HCT116 (cell line): ENCODE data around the gene PKD2. TPM values are rescaled to one million over a fixed set of nuclear protein-coding genes. Genes with fewer than 3 reads are reported as not detected.
"Not testable (repeated sequence)": the region's sequence is repeated elsewhere in the genome, so short reads cannot be mapped to it uniquely, and the experiment has no call there.

Experiments used
- ATAC-seq: fragments of 200-7000 bp; cut with Tn5 transposase; 2 replicates; pipeline ENCODE4 v1.9.1; 2020; ENCODE audit warnings: mild to moderate bottlenecking, moderate library complexity
- BruUV-seq: library from RNA; stranded (reverse); fragments of 400-500 nt; replicated peaks from 2 replicates; lab custom pipeline; 2021; lab: Mats Ljungman, UMichigan
- CTCF ChIA-PET: fragments of 300-600 bp; sonication (Branson Sonifier 250); formaldehyde crosslinking; loops from one replicate; lab custom pipeline; 2021; ENCODE audit warnings: antibody characterized with exemption; lab: Charles Lee
- POLR2A ChIA-PET: fragments of 300-600, 350-600 bp; sonication (Branson Sonifier 250); formaldehyde crosslinking; loops from one replicate; lab custom pipeline; 2021; ENCODE audit warnings: antibody characterized with exemption; lab: Charles Lee
- RAD21 ChIA-PET, 2 experiments: fragments of 300-600 bp; sonication (Branson Sonifier 250); formaldehyde crosslinking; loops; one replicate each; lab custom pipeline; 2023; ENCODE audit warnings: low total read pairs in 2 of 2; ENCODE audit not compliant: uncharacterized antibody in 2 of 2, unreplicated experiment in 2 of 2, low non-redundant PET in 1 of 2; lab: Charles Lee
- DNase-seq: peaks from one replicate; pipeline ENCODE4 v3.0.0-alpha.2; 2010; ENCODE audit warnings: low read depth, low spot score
- H2AFZ ChIP-seq: fragments of 200-600 bp; shearing (Covaris generic), sonication (generic); 2 replicates; pipeline ENCODE4 v1.6.1; 2017; ENCODE audit warnings: low read depth, mixed run types, mixed read lengths, antibody characterized with exemption, low read length; ENCODE audit not compliant: poor library complexity, severe bottlenecking
- H3K27ac ChIP-seq: 2 replicates; pipeline ENCODE4 v1.5.1; 2012; ENCODE audit warnings: low read depth, low read length
- H3K27me3 ChIP-seq: fragments of 200-600 bp; sonication (generic); 2 replicates; pipeline ENCODE4 v1.6.1; 2016; ENCODE audit warnings: mixed run types, low read length, mixed read lengths; ENCODE audit not compliant: insufficient read depth
- H3K36me3 ChIP-seq, 2 experiments: fragments of 200-500 bp in 1 of 2; fragments of 200-600 bp in 1 of 2; sonication (Bioruptor generic) in 1 of 2; sonication (generic) in 1 of 2; 2 replicates each; pipeline versions ENCODE4 v1.5.1 to v1.6.1; 2014 to 2016; ENCODE audit warnings: low read length in 2 of 2, inconsistent platforms in 1 of 2, mixed read lengths in 1 of 2, mixed run types in 1 of 2; ENCODE audit not compliant: insufficient read depth in 2 of 2, control insufficient read depth in 1 of 2
- H3K4me1 ChIP-seq, 2 experiments: fragments of 200-600 bp in 1 of 2; sonication (generic) in 1 of 2; 2 replicates each; pipeline versions ENCODE4 v1.5.1 to v1.6.1; 2012 to 2017; ENCODE audit warnings: low read length in 2 of 2, inconsistent platforms in 1 of 2, mild to moderate bottlenecking in 1 of 2, mixed read lengths in 1 of 2, mixed run types in 1 of 2, moderate library complexity in 1 of 2; ENCODE audit not compliant: insufficient read depth in 2 of 2, control insufficient read depth in 1 of 2
- H3K4me2 ChIP-seq: fragments of 200-600 bp; sonication (generic); 2 replicates; pipeline ENCODE4 v1.6.1; 2017; ENCODE audit warnings: mixed run types, low read length, mixed read lengths
- H3K4me3 ChIP-seq, 2 experiments: fragments of 200-600 bp in 1 of 2; sonication (generic) in 1 of 2; replicated peaks in 1 of 2; 2 replicates each; pipeline ENCODE4 v1.5.1; 2011 to 2016; ENCODE audit warnings: low read length in 2 of 2, control low read depth in 1 of 2, low read depth in 1 of 2, mild to moderate bottlenecking in 1 of 2, mixed read lengths in 1 of 2, mixed run types in 1 of 2
- H3K79me2 ChIP-seq: fragments of 200-600 bp; sonication (generic); 2 replicates; pipeline ENCODE4 v1.6.1; 2017; ENCODE audit warnings: mild to moderate bottlenecking, mixed run types, low read length, moderate library complexity, mixed read lengths; ENCODE audit not compliant: insufficient read depth
- H3K9ac ChIP-seq: fragments of 200-600 bp; sonication (generic); 2 replicates; pipeline ENCODE4 v1.6.1; 2016; ENCODE audit warnings: low read length, mixed read lengths
- H3K9me2 ChIP-seq: fragments of 200-600 bp; sonication (generic), shearing (Covaris generic); 2 replicates; pipeline ENCODE4 v1.6.1; 2017; ENCODE audit warnings: mixed run types, mild to moderate bottlenecking, moderate library complexity; ENCODE audit not compliant: insufficient read depth
- H3K9me3 ChIP-seq, 2 experiments: fragments of 200-500 bp in 1 of 2; fragments of 200-600 bp in 1 of 2; sonication (Bioruptor generic) in 1 of 2; sonication (generic) in 1 of 2; 2 replicates each; pipeline ENCODE4 v1.6.1; 2014 to 2017; ENCODE audit warnings: low read length in 2 of 2, mixed read lengths in 2 of 2, inconsistent platforms in 1 of 2, low read depth in 1 of 2, mild to moderate bottlenecking in 1 of 2, mixed run types in 1 of 2, moderate library complexity in 1 of 2; ENCODE audit not compliant: control insufficient read depth in 1 of 2, insufficient read depth in 1 of 2
- H4K20me1 ChIP-seq: fragments of 200-600 bp; sonication (generic), shearing (Covaris generic); 2 replicates; pipeline ENCODE4 v1.6.1; 2017; ENCODE audit warnings: mixed run types, mild to moderate bottlenecking, moderate library complexity; ENCODE audit not compliant: insufficient read depth
- POLR2AphosphoS5 ChIP-seq: IDR thresholded peaks from 2 replicates; pipeline ENCODE4 v1.6.1; 2011; ENCODE audit warnings: mild to moderate bottlenecking, low read depth, low read length, moderate library complexity
- SIN3A ChIP-seq: IDR thresholded peaks from 2 replicates; pipeline ENCODE4 v1.6.1; 2012; ENCODE audit warnings: low read depth
- TCF7L2 ChIP-seq: IDR thresholded peaks from 2 replicates; pipeline ENCODE4 v1.7.0; 2011; ENCODE audit warnings: borderline replicate concordance, inconsistent platforms; ENCODE audit not compliant: insufficient read depth, insufficient read length; ENCODE audit errors: extremely low read depth
- intact Hi-C: fragments of 100-400 bp; cut with micrococcal nuclease; formaldehyde crosslinking; loops from 2 replicates; pipeline ENCODE4 v1.10.0; 2022
- total RNA-seq: library from RNA; stranded (reverse); gene quantifications from one replicate; pipeline ENCODE4 v1.2.1, GENCODE V29; 2021; ENCODE audit not compliant: unreplicated experiment
- TF ChIP-seq, protein P1 (sequence below), 3 experiments: fragments of 200-600 bp in 1 of 3; sonication (generic) in 1 of 3; IDR thresholded peaks in 2 of 3; conservative IDR thresholded peaks in 1 of 3; 2 replicates each; pipeline ENCODE4 v1.5.1; 2012 to 2017; ENCODE audit warnings: low read depth in 2 of 3, low read length in 2 of 3, antibody characterized with exemption in 1 of 3, borderline replicate concordance in 1 of 3, control low read depth in 1 of 3, mild to moderate bottlenecking in 1 of 3, mixed read lengths in 1 of 3, mixed run types in 1 of 3, moderate library complexity in 1 of 3; ENCODE audit not compliant: insufficient read depth in 1 of 3
- TF ChIP-seq, protein P2 (sequence below): IDR thresholded peaks from 2 replicates; pipeline ENCODE4 v1.6.1; 2012

PKD2 gene
- total RNA-seq, 1 experiment from 2014 or later: 10.1 TPM

DNA sequence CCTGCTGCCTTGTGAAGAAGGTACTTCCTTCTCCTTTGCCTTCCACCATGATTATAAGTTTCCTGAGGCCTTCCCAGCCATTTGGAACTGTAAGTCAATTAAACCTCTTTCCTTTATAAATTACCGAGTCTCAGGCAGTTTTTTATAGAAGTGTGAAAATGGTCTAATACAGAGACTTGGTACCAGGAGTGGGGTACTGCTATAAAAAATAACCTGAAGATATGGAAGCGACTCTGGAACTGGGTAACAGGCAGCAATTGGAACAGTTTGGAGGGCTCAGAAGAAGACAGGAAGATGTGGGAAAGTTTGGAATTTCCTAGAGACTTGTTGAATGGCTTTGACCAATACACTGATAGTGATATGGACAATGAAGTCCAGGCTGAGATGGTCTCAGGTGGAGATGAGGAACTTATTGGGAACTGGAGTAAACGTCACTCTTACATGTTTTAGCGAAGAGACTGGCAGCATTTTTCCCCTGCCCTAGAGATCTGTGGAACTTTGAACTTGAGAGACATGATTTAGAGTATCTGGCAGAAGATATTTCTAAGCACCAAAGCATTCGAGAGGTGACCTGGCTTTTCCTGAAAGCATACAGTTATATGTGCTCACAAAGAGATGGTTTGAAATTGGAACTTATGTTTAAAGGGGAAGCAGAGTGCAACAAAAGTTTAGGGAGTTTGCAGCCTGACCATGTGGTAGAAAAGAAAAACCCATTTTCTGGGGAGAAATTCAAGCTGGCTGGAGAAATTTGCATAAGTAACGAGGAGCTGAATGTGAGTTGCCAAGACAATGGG lies 18.6 kb downstream of the PKD2 start:
- H3K4me1 ChIP-seq, H2AFZ ChIP-seq, H3K9me3 ChIP-seq, H3K27me3 ChIP-seq, DNase-seq, CTCF ChIA-PET, ATAC-seq, H3K36me3 ChIP-seq, H3K9me2 ChIP-seq, POLR2A ChIA-PET, H3K79me2 ChIP-seq, H4K20me1 ChIP-seq, H3K9ac ChIP-seq, H3K4me3 ChIP-seq, intact Hi-C loops, BruUV-seq, H3K4me2 ChIP-seq, RAD21 ChIA-PET, H3K27ac ChIP-seq: not testable (repeated sequence)

DNA sequence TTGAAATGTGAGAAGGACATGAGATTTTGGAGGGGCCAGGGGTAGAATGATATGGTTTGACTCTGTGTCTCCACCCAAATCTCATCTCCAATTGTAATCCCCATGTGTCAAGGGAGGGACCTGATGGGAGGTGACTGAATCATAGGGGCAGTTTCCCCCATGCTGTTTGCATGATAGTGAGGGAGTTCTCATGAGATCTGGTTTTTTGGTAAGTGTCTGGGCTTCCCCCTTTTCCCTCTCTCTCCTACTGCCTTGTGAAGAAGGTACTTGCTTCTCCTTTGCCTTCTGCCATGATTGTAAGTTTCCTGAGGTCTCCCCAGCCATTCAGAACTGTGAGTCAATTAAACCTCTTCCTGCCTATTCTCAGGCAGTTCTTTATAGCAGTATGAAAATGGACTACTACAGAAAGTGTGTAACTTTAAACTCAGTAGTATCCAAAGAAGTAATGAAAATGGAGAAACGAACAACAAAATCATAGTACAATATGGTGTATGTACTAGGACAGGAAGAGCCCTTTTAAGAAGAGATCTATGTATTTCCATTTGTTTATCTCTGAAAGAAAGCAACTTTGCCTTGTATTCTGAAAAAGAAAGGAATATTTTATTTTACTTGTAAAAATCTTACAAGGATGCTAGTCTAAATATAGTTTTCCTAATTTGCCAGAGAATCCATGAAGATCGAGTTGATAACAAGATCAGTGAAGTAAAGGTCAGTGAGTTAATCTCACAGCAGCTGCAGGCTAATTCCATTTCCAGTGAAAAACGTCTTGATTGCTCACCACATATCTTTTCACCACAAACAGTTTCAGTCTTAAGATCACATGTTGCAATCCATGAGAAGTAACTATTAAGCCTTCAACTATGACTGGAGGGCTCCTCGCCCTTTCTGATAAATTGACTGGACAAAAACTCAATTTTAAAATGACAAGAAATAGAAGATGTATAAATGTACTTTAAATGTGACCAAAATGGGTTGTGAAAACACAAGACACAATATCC lies 20.5 kb downstream of the PKD2 start:
- ChIA-PET POLR2A (no interaction called here), RAD21 (no interaction called here), CTCF (no interaction called here)
- H3K9ac ChIP-seq: no peak overlapping the region
- ATAC-seq (no peak), DNase-seq (no peak)
- BruUV-seq: no TSS peak
- TF ChIP-seq, protein P1, sequence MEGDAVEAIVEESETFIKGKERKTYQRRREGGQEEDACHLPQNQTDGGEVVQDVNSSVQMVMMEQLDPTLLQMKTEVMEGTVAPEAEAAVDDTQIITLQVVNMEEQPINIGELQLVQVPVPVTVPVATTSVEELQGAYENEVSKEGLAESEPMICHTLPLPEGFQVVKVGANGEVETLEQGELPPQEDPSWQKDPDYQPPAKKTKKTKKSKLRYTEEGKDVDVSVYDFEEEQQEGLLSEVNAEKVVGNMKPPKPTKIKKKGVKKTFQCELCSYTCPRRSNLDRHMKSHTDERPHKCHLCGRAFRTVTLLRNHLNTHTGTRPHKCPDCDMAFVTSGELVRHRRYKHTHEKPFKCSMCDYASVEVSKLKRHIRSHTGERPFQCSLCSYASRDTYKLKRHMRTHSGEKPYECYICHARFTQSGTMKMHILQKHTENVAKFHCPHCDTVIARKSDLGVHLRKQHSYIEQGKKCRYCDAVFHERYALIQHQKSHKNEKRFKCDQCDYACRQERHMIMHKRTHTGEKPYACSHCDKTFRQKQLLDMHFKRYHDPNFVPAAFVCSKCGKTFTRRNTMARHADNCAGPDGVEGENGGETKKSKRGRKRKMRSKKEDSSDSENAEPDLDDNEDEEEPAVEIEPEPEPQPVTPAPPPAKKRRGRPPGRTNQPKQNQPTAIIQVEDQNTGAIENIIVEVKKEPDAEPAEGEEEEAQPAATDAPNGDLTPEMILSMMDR (IDR thresholded peaks at IDR 0.05 in 2 of 3, conservative IDR thresholded peaks at IDR 0.05 in 1 of 3; ENCODE audit: borderline replicate concordance in 1 of 3, insufficient read depth in 1 of 3, low read depth in 2 of 3, low read length in 2 of 3): no peak
- no peak for TF ChIP-seq POLR2AphosphoS5
- TF ChIP-seq, protein P2, sequence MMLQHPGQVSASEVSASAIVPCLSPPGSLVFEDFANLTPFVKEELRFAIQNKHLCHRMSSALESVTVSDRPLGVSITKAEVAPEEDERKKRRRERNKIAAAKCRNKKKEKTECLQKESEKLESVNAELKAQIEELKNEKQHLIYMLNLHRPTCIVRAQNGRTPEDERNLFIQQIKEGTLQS: no peak
- no peak for TF ChIP-seq SIN3A
- no peak for TF ChIP-seq TCF7L2
- intact Hi-C loops: no loop called here
- no peak overlapping the region for H3K4me2 ChIP-seq
- no peaks in the 10 kb centered on the region for H3K27me3 ChIP-seq
- no peaks in the 10 kb centered on the region for H3K9me2 ChIP-seq
- H3K4me3 ChIP-seq: no peak overlapping the region
- H3K27ac ChIP-seq: no peak overlapping the region
- H3K79me2 ChIP-seq: no peaks in the 10 kb centered on the region
- no peaks in the 10 kb centered on the region for H4K20me1 ChIP-seq
- H2AFZ ChIP-seq: no peak overlapping the region
- no peaks in the 10 kb centered on the region; a peak in 1 of 4 replicates for H3K36me3 ChIP-seq
- peaks cover 0 to 5% of the 10 kb centered on the region in 2 experiments; a peak in 3 of 4 replicates for H3K9me3 ChIP-seq
- H3K4me1 ChIP-seq: no peaks in the 10 kb centered on the region
